ENCODE measurements around the gene STX1A. TPM values are rescaled to one million over a fixed set of nuclear protein-coding genes. Genes with fewer than 3 reads are reported as not detected.

STX1A gene
- total RNA-seq, 2 donors from 2014 or later: 2.6 TPM

DNA sequence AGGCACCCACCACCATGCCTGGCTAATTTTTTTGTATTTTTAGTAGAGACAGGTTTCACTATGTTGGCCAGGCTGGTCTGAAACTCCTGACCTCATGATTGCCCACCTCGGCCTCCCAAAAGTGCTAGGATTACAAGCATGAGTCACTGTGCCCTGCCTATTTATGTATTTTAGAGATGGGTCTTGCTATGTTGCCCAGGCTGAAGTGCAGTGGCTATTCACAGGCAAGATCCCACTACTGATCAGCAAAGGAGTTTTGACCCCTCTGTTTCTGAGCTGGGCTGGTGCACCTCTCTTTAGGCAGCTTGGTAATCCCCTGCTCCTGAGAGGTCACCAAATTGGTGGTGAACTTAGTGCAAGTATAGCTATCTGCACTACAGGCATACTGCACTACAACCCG, 12.9 kb upstream of the STX1A start:
- no peak for DNase-seq (ENCODE audit: low spot score)
- TF ChIP-seq, protein P1, sequence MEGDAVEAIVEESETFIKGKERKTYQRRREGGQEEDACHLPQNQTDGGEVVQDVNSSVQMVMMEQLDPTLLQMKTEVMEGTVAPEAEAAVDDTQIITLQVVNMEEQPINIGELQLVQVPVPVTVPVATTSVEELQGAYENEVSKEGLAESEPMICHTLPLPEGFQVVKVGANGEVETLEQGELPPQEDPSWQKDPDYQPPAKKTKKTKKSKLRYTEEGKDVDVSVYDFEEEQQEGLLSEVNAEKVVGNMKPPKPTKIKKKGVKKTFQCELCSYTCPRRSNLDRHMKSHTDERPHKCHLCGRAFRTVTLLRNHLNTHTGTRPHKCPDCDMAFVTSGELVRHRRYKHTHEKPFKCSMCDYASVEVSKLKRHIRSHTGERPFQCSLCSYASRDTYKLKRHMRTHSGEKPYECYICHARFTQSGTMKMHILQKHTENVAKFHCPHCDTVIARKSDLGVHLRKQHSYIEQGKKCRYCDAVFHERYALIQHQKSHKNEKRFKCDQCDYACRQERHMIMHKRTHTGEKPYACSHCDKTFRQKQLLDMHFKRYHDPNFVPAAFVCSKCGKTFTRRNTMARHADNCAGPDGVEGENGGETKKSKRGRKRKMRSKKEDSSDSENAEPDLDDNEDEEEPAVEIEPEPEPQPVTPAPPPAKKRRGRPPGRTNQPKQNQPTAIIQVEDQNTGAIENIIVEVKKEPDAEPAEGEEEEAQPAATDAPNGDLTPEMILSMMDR (IDR thresholded peaks at IDR 0.05): no peak
- H3K4me1 ChIP-seq: peaks cover 0 to 4% of the 10 kb centered on the region in 2 donors
- no peak overlapping the region for H3K27ac ChIP-seq
- no peak overlapping the region for H3K4me3 ChIP-seq
- H3K9me3 ChIP-seq: no peaks in the 10 kb centered on the region
- no peaks in the 10 kb centered on the region for H3K27me3 ChIP-seq
- H3K36me3 ChIP-seq: peaks cover 22% of the 10 kb centered on the region

DNA sequence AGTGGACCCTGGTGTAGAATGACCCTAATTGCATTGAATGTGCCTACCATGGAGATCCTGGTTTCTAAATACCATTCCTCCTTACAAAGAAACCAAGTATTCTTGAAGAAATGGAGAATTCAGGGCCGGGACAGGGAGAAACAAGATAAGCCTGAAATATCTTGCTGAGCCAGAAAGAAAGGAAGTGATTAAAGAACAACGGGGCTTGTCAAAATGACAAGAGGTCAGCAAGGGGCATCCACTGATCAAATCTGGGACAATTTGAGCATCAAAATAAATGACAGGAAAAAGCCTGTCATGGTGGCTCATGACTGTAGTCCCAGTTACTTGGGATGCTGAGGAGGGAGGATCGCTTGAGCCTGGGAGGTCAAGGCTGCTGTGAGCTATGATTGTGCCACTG, 11.0 kb upstream of the STX1A start:
- TF ChIP-seq, protein P1 (IDR thresholded peaks at IDR 0.05): no peak
- H3K9me3 ChIP-seq: no peaks in the 10 kb centered on the region
- peaks cover 3% of the 10 kb centered on the region for H3K36me3 ChIP-seq
- DNase-seq (ENCODE audit: low spot score): no peak
- H3K27me3 ChIP-seq: no peaks in the 10 kb centered on the region
- H3K4me1 ChIP-seq: no peaks in the 10 kb centered on the region
- H3K27ac ChIP-seq: no peak overlapping the region
- H3K4me3 ChIP-seq: no peak overlapping the region

DNA sequence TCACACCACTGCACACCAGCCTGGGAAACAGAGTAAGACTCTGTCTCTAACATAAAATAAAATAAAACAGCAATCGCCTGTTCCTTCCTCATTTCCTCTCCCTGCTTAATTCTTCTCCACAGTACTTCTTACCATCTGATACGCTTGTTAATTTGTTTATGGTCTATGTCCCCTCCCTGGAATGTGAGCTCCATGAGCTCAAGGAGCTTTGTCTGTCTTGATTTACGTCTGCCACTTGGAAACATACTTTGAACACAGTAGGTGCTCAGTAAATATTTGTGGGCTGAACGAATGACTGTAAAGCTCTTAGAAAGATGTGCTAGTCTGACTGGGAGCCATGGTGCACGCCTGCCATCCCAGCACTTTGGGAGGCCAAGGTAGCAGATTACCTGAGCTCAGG, 9.1 kb upstream of the STX1A start:
- H3K27ac ChIP-seq: no peak overlapping the region
- H3K9me3 ChIP-seq: no peaks in the 10 kb centered on the region
- no peaks in the 10 kb centered on the region for H3K4me1 ChIP-seq
- H3K4me3 ChIP-seq: no peak overlapping the region
- H3K36me3 ChIP-seq: no peaks in the 10 kb centered on the region
- H3K27me3 ChIP-seq: no peaks in the 10 kb centered on the region
- TF ChIP-seq, protein P1 (IDR thresholded peaks at IDR 0.05): no peak
- no peak for DNase-seq (ENCODE audit: low spot score)

DNA sequence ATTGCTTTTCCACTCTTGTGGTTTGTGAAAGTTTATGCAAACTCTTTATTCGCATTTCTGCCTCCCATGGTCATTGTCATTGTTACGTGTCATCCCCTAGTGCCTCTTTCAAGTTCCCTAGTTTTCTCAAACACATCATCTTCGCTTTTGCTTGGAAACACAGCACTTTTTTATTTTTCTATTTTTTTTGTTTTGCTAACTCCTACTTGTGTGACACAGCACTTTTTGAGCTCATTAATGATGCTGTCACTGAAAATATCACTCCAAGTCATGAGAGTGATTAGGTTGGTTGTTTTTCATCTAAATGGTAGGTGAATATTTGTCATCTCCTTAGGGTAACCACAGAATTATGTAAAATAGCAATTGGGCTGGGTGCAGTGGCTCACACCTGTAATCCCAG, 8.5 kb upstream of the STX1A start:
- Histone ChIP-seq H3K4me3 (no peak overlapping the region), H3K36me3 (no peaks in the 10 kb centered on the region), H3K27ac (no peak overlapping the region), H3K9me3 (no peaks in the 10 kb centered on the region), H3K27me3 (no peaks in the 10 kb centered on the region), H3K4me1 (no peaks in the 10 kb centered on the region)
- no peak for DNase-seq (ENCODE audit: low spot score)
- TF ChIP-seq, protein P1 (IDR thresholded peaks at IDR 0.05): no peak

DNA sequence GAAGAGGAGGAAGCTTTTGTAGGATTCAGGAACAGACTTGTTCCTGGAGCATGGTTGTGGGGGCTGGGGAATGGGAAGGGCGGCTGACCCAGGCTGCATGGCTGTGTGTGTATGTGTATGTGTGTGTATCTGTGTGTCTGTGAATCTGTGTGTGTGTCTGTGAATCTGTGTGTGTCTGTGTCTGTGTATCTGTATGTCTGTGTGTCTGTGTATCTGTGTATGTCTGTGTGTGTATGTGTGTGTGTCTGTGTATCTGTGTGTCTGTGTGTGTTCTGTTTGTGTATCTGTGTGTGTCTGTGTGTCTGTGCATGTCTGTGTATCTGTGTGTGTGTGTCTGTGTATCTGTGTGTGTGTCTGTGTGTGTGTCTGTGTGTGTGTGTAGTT, 6.6 kb upstream of the STX1A start:
- H3K27ac ChIP-seq: no peak overlapping the region
- H3K4me1 ChIP-seq: no peaks in the 10 kb centered on the region
- H3K4me3 ChIP-seq: no peak overlapping the region
- no peak for DNase-seq (ENCODE audit: low spot score)
- H3K27me3 ChIP-seq: no peaks in the 10 kb centered on the region
- H3K9me3 ChIP-seq: no peaks in the 10 kb centered on the region
- H3K36me3 ChIP-seq: no peaks in the 10 kb centered on the region
- TF ChIP-seq, protein P1 (IDR thresholded peaks at IDR 0.05): no peak

GRCh38 chr7:73723813-73724212, 4.3 kb upstream of the STX1A start:
- Histone ChIP-seq H3K36me3 (no peaks in the 10 kb centered on the region), H3K4me3 (no peak overlapping the region), H3K4me1 (peaks cover 0 to 12% of the 10 kb centered on the region in 2 donors), H3K27me3 (no peaks in the 10 kb centered on the region), H3K9me3 (no peaks in the 10 kb centered on the region), H3K27ac (no peak overlapping the region)
- DNase-seq (ENCODE audit: low spot score): no peak
- TF ChIP-seq, protein P1 (IDR thresholded peaks at IDR 0.05): no peak

Data from right atrium auricular region (tissue), 2 donors.